Motor neuron (in vitro differentiated cells): ENCODE measurements around the gene HINFP. TPM values are rescaled to one million over a fixed set of nuclear protein-coding genes. Genes with fewer than 3 reads are reported as not detected.
"Not testable (repeated sequence)": the region's sequence is repeated elsewhere in the genome, so short reads cannot be mapped to it uniquely, and the experiment has no call there.

ENCODE experiments used
- ATAC-seq, 8 experiments: fragments of 200-7000 bp; cut with Tn5 transposase; replicated peaks in 6 of 8; 2 replicates each; pipeline ENCODE4 v1.8.0; 2021; ENCODE audit warnings: mild to moderate bottlenecking in 8 of 8, moderate library complexity in 8 of 8
- H3K27ac ChIP-seq, 2 donors: fragments of 250-450 bp; sonication (Bioruptor Pico); 2 replicates each; pipeline ENCODE4 v1.9.0; 2021; ENCODE audit warnings: antibody characterized with exemption in 2 of 2, mild to moderate bottlenecking in 2 of 2, moderate library complexity in 1 of 2
- H3K4me1 ChIP-seq, 2 donors: fragments of 250-450 bp; sonication (Bioruptor Pico); replicated peaks in 1 of 2; 2 replicates each; pipeline ENCODE4 v1.6.1; 2021; ENCODE audit warnings: antibody characterized with exemption in 2 of 2, mild to moderate bottlenecking in 2 of 2, moderate library complexity in 1 of 2
- H3K4me3 ChIP-seq, 5 donors: fragments of 250-450 bp; sonication (Bioruptor Pico); 2 replicates each; pipeline ENCODE4 v1.9.0; 2021; ENCODE audit warnings: antibody characterized with exemption in 5 of 5, mild to moderate bottlenecking in 5 of 5, moderate library complexity in 4 of 5
- WGBS, 10 experiments: fragments of 450-650 bp; shearing (Covaris generic); methylation state at CpG; one replicate each; pipeline ENCODE4 v1.0.0; 2022; 5-methylcytosine and 5-hydroxymethylcytosine counted together
- in situ Hi-C, 9 experiments: fragments of 400-800 bp; cut with MboI; loops; one replicate each; pipeline ENCODE4 v1.15.0; 2021; ENCODE audit warnings: low sequenced_read_pairs in 9 of 9, low pct_unique_long_range_greater_than_20kb in 2 of 9; ENCODE audit not compliant: unreplicated experiment in 9 of 9
- total RNA-seq, 8 experiments: library from RNA; unstranded; fragments of 300-600 nt; gene quantifications; 2 replicates each; pipeline versions ENCODE4 v1.2.3 to v1.2.4, GENCODE V29; 2022

HINFP gene
- total RNA-seq, 8 experiments from 2014 or later: 13.0 to 34.0 (median 28.2) TPM

GRCh38 chr11:119130662-119131061 is 9.3 kb downstream of the HINFP start:
- no peaks in the 10 kb centered on the region for H3K4me1 ChIP-seq
- ATAC-seq: no peak
- 40 to 100% (median 83%) methylated on average over 1 to 2 of the region's 3 CpGs; no CpG with 5 or more reads in 3 of the 10 experiments for WGBS, 10 experiments
- H3K27ac ChIP-seq: no peak overlapping the region
- in situ Hi-C loops: no loop called here
- H3K4me3 ChIP-seq: no peak overlapping the region

GRCh38 chr11:119134389-119134978 is 13.1 kb downstream of the HINFP start:
- ATAC-seq: peak in 5 of 8 experiments; percentile 45 to 72 (median 48)
- in situ Hi-C loops: no loop called here
- WGBS, 10 experiments: 79 to 83% (median 83%) methylated on average over 1 to 3 of the region's 4 CpGs; no CpG with 5 or more reads in 7 of the 10 experiments
- Histone ChIP-seq H3K27ac (no peak overlapping the region), H3K4me3 (no peak overlapping the region), H3K4me1 (no peaks in the 10 kb centered on the region)

GRCh38 chr11:119139276-119139675 is 17.9 kb downstream of the HINFP start:
- H3K4me3 ChIP-seq, in situ Hi-C loops, H3K4me1 ChIP-seq, ATAC-seq, H3K27ac ChIP-seq: not testable (repeated sequence)
- WGBS, 10 experiments: 0 to 94% (median 79%) methylated on average over 1 to 10 of the region's 10 CpGs

GRCh38 chr11:119144825-119145486 is 23.6 kb downstream of the HINFP start:
- H3K4me3 ChIP-seq: no peak overlapping the region
- H3K27ac ChIP-seq: no peak overlapping the region
- H3K4me1 ChIP-seq: peaks cover 3 to 7% of the 10 kb centered on the region in 2 donors
- in situ Hi-C loops: no loop called here
- 0 to 83% (median 20%) methylated on average over 1 to 4 of the region's 7 CpGs; no CpG with 5 or more reads in 5 of the 10 experiments for WGBS, 10 experiments
- ATAC-seq: peak; percentile 49 to 94 (median 68)

- H3K27ac ChIP-seq: no peak overlapping the region
- peaks cover 9 to 12% of the 10 kb centered on the region in 2 donors for H3K4me1 ChIP-seq
- WGBS, 10 experiments: 0 to 90% (median 63%) methylated on average over 1 to 3 of the region's 3 CpGs; no CpG with 5 or more reads in 4 of the 10 experiments
- no peak for ATAC-seq
- no peak overlapping the region for H3K4me3 ChIP-seq
- in situ Hi-C loops: no loop called here
These were observed 24.2 kb downstream of the HINFP start for GRCh38 chr11:119145551-119145950.

- in situ Hi-C loops: no loop called here
- no peak overlapping the region for H3K4me3 ChIP-seq
- ATAC-seq: no peak
- 46 to 100% (median 54%) methylated on average over 1 to 3 of the region's 6 CpGs; no CpG with 5 or more reads in 2 of the 10 experiments for WGBS, 10 experiments
- H3K27ac ChIP-seq: no peak overlapping the region
- peaks cover 9 to 12% of the 10 kb centered on the region in 2 donors for H3K4me1 ChIP-seq
These were observed 26.4 kb downstream of the HINFP start for GRCh38 chr11:119147604-119148333.

GRCh38 chr11:119148720-119149017 is 27.3 kb downstream of the HINFP start:
- H3K27ac ChIP-seq: no peak overlapping the region
- in situ Hi-C loops: no loop called here
- peaks cover 9 to 12% of the 10 kb centered on the region in 2 donors for H3K4me1 ChIP-seq
- 0% methylated on average over 1 of the region's 16 CpGs; no CpG with 5 or more reads in 8 of the 10 experiments for WGBS, 10 experiments
- no peak for ATAC-seq
- peak overlapping the region; percentile 44 to 66 (median 52) for H3K4me3 ChIP-seq

GRCh38 chr11:119149018-119149785 is 27.8 kb downstream of the HINFP start, which contains the start of gene ABCG4:
TSS of gene ABCG4 (plus strand) at chr11:119149052. CDS start at chr11:119149966, 914 bp downstream.
- Histone ChIP-seq H3K27ac (peak within 1 kb of the TSS; percentile 13 to 35), H3K4me1 (peaks cover 9 to 12% of the 10 kb centered on the region in 2 donors), H3K4me3 (peak within 1 kb of the TSS; percentile 44 to 66 (median 52))
- in situ Hi-C loops: no loop called here
- peak; percentile 44 to 87 (median 78) for ATAC-seq
- 0% methylated on average over 2 to 7 of the region's 73 CpGs; no CpG with 5 or more reads in 8 of the 10 experiments for WGBS, 10 experiments

- ATAC-seq: peak in 4 of 8 experiments; percentile 11 to 33 (median 26)
- peaks cover 9 to 12% of the 10 kb centered on the region in 2 donors for H3K4me1 ChIP-seq
- no CpG with 5 or more reads among the region's 33 CpGs for WGBS, 10 experiments
- in situ Hi-C loops: no loop called here
- H3K4me3 ChIP-seq: peak overlapping the region; percentile 44 to 66 (median 52)
- H3K27ac ChIP-seq: peak overlapping the region in 1 of 2 donors; percentile 35
These were observed 28.5 kb downstream of the HINFP start for GRCh38 chr11:119149786-119150275.

- ATAC-seq: no peak
- no peak overlapping the region for H3K27ac ChIP-seq
- in situ Hi-C loops: no loop called here
- no peak overlapping the region for H3K4me3 ChIP-seq
- 30 to 72% (median 66%) methylated on average over 1 to 5 of the region's 9 CpGs; no CpG with 5 or more reads in 3 of the 10 experiments for WGBS, 10 experiments
- H3K4me1 ChIP-seq: peaks cover 8 to 9% of the 10 kb centered on the region in 2 donors
These were observed 30.7 kb downstream of the HINFP start for GRCh38 chr11:119152043-119152442.

GRCh38 chr11:119152604-119153003 is 31.2 kb downstream of the HINFP start:
- in situ Hi-C loops: no loop called here
- peaks cover 8 to 9% of the 10 kb centered on the region in 2 donors for H3K4me1 ChIP-seq
- 66 to 94% (median 80%) methylated on average over 3 to 4 of the region's 4 CpGs; no CpG with 5 or more reads in 1 of the 10 experiments for WGBS, 10 experiments

GRCh38 chr11:119153049-119153818 is 31.9 kb downstream of the HINFP start:
- H3K4me3 ChIP-seq: no peak overlapping the region
- peak in 1 of 8 experiments; percentile 20 for ATAC-seq
- in situ Hi-C loops: no loop called here
- H3K4me1 ChIP-seq: peaks cover 8 to 9% of the 10 kb centered on the region in 2 donors
- no peak overlapping the region for H3K27ac ChIP-seq
- WGBS, 10 experiments: 33 to 100% (median 70%) methylated on average over 1 to 6 of the region's 9 CpGs; no CpG with 5 or more reads in 4 of the 10 experiments

More at GRCh38 chr11:119152604-119153003, 31.2 kb downstream of the HINFP start:
- Histone ChIP-seq H3K4me3 (no peak overlapping the region), H3K27ac (no peak overlapping the region)
- ATAC-seq: no peak
